ENCODE data around the gene BLOC1S1. TPM values are rescaled to one million over a fixed set of nuclear protein-coding genes. Genes with fewer than 3 reads are reported as not detected.

The BLOC1S1 gene
- polyA plus RNA-seq, 12 donors = 74.6 to 114 (median 91.6) TPM; not detected in 1

DNA sequence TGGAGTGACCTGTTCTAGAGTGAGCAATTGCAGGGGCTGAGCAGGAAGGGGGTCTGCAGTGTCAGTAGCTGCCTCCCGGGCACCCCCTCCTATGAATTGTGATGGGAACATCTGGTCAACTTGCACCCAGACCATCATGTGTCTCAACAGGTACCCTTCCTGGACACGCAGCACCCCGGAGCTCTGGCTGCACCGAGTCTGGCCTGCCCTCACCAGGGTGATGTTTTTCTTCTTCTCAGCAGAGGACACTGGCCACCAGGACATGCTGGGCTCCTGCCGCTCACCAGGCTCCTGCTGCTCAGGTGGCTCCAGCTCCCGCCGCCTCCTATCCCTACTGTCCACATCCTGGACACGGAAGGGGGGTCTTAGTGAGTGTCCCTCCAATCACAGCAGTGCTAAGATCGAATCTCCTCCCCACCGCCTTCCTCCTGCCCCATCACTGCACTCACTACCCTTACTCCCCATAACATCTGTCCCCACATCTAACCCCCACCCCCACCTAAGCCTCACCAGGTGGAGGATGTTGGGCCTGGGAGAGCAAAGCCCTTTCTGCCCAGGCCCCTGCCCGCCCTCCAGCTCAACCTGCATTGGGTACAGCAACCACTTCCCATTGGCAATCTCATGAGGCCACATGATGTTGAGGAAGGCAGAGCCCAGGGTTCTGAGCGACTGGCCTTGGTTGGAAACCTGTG, 23.1 kb upstream of the BLOC1S1 start:
- DNase-seq = no peak

DNA sequence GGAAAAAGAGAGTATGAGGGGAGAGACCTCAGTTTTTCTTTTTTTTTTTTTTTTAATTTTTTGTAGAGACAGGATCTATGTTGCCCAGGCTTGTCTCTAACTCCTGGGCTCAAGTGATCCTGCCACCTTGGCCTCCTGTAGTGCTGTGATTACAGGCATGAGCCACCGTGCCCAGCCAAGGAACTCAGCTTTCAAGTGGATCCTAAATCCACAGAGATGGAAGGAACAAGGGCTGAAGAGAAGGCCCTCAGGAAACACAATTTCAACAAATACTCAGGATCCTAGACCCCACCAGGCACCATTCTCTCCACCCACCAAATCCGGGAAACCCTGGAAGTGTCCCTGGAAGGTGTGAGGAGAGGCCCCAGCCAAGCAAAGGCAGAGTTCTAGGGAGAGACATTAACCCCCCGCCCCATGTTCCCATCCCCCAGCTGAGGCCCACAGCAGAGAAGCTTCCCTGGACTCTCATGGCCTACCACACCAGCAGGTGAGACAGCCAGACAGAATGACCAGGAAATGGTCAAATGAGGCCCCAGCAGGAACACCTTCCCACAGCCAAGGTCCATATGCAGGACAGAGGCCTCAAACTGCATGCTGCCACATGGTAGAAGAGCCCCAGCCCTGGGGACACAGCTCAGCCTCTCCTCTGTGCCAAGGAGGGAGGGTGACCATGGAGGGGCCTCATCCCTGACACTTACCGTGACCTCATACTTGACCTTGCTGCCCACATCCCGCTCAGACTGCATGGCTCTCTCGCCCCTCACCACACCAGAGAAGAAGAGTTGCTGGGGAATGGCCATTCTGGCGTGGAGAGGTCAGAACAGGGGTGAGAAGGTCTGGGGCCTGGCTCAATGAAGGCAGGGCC, 22.3 kb upstream of the BLOC1S1 start:
- DNase-seq = no peak

DNA sequence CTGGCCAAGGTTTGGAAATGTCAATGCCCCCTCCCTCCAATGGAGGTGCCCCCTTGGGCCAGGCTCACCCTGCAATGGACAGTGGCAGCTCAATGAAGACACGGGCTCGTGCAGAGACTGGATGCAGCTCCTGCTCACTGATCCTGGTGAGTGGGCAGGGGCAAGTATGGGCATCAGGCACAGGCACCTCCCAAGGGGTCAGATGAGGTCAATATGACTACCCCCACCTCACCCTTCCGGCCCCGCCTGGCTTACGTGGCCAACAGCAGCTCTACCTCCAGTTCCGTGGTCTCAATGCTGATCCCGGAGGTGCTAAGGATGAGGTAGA, 21.7 kb upstream of the BLOC1S1 start:
- DNase-seq = no peak

DNA sequence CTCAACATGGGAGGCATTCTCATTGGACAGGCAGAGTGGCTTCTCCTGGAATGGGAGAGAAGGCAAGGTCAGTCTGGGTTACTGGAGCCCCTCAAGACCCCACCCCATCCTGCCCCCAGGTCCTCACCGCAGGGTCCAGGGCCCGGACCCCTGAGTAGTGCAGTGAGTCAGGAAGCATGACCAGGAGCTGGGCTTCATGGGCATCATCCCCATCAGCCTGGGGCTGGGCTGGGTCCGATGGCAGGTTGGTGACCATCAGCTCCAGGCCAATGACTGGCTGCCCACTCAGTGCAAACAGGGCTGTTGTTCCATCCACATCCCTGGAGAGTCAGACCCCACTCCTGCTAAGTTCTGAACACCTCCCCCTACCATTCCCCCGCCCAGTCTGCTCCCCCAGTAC, 21.2 kb upstream of the BLOC1S1 start:
- DNase-seq = no peak

DNA sequence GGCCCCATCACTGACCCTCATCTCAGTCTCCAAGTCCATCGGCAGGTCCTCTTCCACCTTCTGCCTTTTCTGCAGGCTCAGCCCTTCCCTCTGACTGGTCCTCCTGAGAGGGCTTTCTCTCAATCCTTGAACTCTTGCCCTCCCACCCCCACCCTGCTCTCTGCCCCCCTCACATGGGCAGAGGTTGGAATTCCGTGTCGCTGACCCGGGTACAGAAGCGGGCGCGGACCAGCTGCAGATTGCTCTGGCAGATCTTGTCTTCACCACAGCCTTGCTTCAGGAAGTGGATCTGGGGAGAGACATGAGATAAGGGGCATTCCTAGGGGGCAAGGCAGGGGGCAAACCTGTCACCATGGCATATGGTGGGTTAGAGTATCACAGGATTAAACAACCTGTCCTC, 20.5 kb upstream of the BLOC1S1 start:
- no peak for DNase-seq

DNA sequence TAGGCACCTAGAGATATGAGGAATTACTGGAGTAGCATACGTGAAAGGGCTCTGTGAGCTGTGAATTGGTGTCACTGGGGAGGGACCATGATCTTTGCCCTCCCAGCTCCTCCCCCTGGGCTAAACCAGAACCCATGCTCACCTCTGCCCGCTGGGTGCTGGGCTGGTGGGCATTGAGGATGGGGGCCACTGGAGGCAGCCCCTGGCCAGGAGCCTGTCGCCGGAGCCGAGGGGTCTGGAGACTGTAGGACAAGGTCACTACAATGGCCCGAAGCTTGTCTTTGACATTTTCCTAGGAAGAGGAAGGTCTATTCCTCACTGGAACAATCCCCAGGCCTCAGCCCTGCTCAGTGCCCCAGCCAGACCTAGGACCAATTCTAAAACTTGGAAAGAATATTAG, 19.7 kb upstream of the BLOC1S1 start:
- no peak for DNase-seq

DNA sequence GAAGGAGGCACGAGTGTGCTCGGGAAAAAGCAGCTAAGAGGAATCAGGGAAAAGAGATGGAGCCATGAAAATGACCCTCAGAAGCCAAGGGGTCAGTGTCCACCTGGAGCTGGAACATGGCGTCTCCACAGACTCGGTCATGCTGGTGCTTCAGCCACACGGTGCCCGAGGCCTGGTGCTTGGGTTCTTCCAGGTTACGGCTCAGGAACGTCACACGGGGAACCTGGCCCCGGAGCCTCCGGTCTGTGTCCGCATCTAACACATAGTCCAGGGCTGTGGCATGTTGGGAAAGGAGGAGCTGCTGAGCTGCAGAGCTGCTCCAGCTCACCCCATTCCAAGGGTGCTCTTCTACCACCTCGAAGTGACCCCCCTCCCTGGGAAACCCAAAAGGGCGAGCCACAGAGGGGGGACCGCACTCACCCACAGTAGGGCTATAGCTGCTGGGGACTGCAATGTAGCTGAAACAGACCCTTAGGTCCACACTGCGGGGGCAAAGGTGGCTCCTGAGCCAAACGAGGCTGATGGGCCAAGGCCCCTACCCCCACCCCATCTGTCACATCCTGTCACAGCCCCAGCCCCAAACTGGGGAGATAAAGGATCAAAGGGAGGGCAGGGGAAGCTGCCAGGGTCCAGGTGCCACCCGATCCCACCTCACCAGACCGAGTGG, 18.9 kb upstream of the BLOC1S1 start:
- no peak for DNase-seq

DNA sequence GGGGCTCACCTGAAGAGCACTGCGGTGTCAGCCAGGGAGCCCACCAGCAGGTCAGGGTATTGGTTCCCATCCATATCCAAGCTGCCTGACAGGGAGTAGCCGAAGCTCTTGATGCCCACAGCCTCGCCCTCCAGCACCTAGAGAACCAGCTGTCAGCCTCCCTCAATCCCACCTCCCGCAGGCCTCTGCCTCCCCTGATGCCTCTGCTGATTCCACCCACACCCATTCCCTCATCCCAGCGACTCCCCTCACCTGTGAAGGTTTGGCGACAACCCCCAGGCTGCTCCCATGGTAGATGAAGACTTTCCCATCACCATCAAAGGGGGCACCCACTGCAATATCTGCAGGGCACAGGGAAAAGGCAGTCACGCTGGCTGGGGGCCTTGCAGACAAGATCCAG, 18.2 kb upstream of the BLOC1S1 start:
- no peak for DNase-seq

DNA sequence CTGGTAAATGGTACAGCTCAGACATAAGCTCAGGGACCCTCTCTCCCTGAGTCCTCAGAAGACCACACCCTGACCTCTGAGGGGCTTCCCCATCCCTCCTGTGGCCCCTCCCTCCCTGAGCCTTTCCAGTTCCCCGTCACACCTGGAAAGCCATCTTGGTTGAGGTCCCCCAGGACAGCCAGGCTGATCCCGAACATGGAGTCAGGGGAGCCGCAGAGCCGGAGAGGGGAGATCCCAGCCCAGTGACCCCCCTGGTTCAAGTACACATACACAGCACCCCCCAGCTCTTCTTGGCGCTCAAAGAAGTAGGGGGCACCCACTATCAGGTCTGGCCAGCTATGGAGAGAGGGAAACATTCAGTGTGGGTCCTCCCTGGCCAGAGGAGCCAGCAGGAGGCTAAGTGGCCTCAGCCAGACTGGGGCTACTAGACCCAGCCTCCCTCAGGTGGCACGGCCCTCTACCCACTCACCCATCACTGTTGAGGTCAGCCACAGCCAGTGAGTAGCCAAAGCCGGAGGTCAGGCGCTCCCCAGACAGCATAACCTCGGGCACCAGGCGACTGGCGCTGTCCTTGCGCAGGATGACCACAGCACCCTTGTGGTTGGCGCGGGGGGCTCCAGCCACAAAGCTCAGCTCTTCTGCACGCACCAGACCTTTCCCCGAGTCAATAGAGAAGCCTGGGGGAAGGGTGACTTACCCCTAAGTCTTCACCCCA, 17.4 kb upstream of the BLOC1S1 start:
- DNase-seq = no peak

DNA sequence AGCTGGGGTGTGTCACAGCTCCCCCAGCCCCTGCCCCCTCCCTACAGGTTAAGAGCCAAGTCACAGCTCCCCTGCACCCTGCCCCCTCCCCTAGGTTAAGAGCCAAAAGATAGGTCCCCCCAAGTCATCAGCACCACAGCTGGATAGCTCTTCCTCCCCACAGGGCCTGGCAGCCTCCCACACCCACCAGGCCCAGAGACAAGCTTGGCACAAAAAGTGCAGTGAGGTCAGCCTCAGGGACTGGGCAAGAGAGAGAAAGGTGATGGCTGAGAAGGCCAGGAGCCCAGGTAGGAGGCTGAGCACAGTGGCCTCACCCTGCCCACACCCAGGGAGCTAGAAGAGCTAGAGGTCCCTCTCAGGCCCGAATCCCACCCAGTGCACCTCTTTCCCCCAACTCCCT, 16.9 kb upstream of the BLOC1S1 start:
- no peak for DNase-seq

DNA sequence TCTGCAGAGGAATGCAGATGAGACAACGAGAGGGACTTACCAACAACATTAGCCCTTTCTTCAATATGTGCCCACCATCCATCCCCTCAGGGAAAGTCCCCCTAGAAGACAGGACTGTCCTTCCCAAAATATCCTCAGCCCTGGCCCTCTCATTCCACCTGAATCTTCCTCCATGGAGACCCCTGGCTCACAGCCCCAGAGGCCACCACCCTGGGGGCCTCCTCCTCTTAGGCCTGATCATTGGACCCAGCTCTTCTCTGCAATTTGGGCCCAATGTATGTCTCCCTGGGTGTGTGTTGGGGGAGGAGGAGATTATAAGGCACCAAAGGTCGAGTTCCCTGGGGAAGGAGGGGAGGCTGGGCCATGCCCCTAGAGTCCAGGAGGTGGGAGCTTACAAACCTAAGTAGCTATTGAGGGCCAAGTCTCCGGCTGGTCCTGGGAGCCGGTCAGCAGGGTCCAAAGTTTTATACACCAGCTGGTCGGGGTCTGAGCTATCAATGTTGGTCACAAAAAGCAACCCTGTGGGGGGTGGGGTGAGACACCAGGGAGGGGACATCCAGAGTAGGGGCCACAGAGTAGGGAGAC, 16.3 kb upstream of the BLOC1S1 start:
- DNase-seq = no peak

DNA sequence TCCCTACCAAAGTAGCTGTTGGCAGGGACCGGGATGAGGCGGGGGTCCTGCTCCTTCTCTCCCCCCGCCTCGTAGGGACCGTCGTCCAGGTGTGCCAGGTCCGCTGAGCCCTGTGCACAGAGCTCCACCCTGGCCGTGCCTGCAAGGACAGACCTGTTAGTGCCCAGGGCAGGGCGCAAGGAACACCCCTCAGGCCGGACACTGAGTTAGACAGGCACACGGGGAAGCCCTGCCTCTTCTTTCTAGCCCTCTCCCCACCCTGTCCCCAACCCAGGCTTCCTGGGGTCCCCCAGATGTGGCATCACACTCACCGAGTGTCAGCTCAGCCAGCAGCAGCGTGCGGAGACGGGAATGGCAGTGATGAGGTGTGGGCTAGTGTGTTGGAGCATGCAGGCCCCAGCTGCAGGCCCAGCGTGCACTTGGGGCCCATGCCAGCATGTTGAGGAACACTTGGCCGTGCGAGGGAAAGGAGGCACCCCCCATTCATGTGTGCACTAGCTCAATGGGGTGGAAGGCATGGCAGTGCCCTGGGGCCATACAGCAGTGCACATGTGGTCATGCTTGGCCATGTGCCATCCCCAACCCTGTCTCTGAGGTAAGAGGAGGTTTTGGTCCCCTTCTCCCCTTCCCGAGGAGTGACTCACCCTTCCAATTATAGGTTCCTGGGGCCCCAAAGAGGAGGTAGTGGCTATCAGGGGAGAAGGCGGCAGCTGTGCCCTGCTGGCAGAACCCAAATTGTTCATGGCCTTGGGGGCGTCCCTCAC, 15.4 kb upstream of the BLOC1S1 start:
- no peak for DNase-seq

DNA sequence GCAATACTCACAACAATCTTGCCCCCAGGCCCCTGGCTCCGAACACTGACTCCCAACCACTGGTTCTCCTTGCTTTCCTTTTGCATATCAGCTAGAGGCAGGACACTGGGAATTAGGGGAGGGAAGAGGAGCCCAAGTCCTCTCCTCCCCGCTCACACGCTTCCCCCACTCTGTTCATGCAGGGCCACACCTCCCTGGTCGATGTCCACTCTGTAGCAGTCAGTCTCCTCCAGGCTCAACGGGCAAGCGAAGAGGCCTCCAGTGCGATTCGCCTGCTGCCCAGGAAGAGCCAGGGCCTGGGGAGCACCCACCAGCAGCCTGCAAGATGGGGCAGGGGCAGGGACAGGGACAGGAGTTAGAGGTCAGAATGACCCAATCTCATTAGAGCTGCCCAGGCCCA, 13.0 kb upstream of the BLOC1S1 start:
- DNase-seq = no peak

DNA sequence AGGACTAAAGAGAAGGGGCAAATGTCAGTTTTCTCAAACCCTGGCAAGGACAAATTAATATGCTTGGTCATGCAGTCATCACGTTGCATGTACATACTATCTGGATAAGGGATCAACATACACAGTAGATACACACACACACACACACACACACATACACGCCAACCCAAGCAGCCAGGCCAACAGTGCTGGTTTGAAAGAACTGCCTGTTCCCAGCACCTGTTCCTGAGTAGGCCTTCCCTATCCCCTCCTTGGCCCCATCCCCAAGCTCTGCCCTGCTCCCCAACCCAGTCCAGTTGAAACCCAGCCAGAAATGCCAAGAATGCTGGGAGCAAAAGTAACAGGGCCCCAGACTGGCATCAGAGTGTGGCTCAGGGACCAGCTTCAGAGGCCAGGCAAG, 12.6 kb upstream of the BLOC1S1 start:
- DNase-seq = no peak

DNA sequence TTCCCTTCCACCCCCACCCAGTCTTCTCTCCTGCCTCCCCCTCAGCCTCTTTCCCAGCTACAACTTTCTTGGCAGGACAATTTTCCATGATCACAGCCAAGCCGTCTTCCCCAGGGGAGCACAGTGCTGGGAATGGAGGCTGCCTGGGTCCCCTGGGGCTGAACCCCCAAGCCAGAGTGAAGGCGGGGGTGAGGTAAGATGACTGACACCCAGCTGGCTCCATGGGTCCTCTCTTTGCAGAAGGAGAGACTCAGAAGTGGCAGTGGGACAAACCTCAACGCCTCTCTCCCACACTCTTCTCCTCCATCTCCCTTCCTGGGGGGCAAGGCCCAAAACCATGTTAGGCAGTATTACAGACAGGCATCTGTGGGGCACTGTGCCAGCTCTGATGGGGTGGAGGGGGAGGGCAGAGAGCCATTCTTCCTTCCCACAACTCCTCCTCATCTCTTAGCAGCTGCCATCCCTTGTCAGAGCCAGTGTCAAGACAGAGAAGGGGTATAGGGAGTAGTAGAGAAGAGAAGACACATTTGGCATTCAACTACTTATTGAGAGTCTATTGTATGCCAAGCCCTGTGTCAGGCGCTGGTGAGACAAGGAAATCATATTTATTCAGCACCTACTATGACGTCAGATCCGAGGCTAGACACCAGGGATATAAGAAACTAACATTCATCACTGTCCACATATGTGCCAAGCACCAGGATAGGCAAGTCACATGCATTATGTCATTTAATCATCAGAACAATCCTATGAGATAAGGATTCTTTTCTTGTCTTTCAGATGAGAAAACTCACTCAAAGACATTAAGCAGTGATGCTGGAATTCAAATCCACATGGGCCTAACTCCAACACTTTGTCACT, 11.7 kb upstream of the BLOC1S1 start:
- no peak for DNase-seq

DNA sequence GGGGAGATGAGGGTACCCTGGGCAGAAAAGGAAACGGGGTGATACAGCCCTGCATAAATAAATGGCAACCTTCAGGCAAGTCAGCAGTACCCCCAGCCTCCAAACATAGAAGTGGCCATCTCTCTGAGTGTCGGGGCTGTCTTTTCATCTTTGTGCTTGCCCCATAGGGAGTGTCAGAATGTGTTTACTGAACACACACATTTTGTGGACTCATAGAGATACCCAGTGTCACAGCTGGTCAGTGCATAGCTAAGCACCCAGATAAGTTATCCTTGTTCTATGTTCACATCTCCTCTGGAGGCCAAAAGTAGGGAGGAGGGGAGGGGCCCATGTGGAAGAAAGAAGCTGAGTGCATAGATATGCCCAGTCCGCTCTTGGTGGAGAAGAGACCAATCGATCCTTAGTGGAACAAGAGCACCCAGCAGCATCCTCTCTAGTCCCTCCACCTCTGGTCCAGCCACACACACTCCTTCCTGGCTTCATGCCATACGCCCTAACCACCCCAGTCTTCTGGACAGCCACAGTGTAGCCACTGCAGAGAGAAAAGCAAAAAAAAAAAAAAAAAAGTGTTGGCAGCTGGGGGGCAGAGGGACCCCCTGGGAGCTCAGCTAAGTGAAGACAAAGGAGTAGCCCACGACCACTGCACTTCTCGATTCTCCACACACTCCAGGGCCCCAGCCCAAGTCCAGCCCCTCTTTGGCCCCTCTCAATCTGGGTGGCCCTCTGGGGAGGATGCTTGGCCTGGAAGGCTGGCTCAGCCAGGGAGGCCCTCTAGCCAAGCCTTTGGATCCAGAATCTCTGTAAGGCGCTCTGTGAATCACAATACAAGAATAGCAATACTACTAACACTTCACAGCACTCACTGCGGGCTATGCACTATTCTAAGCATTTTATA, 10.8 kb upstream of the BLOC1S1 start:
- no peak for DNase-seq

DNA sequence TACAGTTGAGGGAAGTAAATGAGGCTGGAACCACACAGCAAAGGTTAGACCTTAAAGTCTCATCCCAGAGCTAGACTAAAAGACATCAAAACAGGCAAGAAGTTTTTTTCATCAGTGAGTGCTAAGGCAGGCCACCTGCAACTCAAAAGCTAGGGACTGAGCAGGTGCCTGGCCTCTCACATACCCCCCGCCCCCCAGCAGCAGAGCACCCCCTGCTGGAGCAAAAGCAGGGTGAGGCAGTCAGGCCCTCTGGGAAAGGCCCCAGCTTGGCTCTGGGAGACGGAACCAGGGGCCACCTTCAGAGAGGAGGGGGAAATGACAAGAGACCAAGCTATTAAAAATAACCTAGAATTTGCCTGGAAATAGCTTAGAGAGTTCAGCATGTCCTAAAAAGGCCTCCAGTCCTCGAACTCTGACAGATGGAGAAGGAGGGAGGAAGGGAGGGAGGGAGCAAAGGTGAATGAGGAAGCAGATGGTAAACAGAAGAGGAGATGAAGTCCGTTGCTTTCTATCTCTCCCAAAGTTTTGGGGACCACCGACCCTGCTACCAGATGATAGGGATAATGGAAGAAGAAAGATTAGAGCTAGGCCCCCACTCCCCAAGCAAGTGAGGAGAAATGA, 10.0 kb upstream of the BLOC1S1 start:
- DNase-seq = no peak

DNA sequence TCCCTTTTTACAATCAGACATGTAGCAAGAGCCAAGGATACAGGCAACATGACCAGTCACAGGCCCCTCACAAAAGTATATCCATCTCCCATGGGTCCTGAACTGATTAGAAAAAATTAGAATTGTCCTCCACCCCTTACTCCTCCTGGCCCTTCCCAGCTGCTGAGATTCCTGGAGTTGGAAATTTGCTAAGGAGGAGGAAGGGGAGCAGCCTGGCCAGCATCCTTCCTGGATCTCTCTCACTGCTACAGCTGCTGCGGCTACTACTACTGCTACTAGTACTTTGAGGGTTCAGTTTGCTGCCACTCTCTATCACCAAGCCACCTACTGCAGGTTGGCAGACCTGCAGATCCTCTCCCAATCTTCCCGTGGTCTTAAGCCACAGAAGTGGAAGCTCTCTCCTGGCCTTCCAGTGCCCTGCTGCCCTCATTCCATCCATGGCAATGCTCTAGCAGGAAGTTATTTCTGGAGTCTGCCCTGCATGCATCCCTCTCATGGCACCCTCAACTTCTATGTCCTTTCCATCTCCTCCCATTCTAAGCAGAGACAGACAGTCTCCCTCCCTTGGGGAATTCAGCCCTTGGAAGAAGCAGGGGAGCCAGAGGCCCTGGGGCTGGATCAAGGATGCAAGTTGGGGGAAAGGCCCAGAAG, 9.2 kb upstream of the BLOC1S1 start:
- DNase-seq = no peak

Measured in muscle of arm (tissue), 12 donors.